ENCODE results near the gene ACE2. TPM values are rescaled to one million over a fixed set of nuclear protein-coding genes. Genes with fewer than 3 reads are reported as not detected.

Gene ACE2
- polyA plus RNA-seq, 1 donor (not counting 4 experiments of a cell fraction or from before 2014, with no cell fraction given), result 0.51 TPM

DNA sequence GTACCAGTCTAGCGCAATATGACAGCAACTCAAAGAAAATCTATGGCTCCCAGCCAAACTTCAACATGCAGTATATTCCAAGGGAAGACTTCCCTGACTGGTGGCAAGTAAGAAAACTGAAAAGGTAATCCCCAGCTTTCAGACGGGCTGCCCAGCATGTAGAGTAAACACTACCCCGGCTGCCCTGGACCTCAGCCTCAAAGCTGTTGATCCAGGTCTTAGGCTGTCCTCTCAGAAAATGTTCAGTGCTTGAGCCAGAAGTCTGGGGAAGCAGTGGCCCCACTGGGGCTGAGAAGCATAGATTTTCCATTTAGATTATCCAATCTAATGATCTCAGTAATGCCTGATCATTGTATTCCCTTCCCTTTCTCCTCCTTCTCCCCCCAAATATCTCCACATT, 78.3 kb downstream of the ACE2 start:
- no peak for FAIRE-seq
- H2AFZ ChIP-seq (ENCODE audit: control insufficient read depth, low read length), result no peak overlapping the region
- H3K9me3 ChIP-seq (ENCODE audit: control insufficient read depth, low read depth, low read length), result no peaks in the 10 kb centered on the region
- H3K9ac ChIP-seq (ENCODE audit: control insufficient read depth, extremely low read depth, insufficient read depth, low read length), result no peak overlapping the region
- TF ChIP-seq EZH2 (IDR thresholded peaks at IDR 0.05; ENCODE audit: low read length), result no peak
- TF ChIP-seq, protein P1, sequence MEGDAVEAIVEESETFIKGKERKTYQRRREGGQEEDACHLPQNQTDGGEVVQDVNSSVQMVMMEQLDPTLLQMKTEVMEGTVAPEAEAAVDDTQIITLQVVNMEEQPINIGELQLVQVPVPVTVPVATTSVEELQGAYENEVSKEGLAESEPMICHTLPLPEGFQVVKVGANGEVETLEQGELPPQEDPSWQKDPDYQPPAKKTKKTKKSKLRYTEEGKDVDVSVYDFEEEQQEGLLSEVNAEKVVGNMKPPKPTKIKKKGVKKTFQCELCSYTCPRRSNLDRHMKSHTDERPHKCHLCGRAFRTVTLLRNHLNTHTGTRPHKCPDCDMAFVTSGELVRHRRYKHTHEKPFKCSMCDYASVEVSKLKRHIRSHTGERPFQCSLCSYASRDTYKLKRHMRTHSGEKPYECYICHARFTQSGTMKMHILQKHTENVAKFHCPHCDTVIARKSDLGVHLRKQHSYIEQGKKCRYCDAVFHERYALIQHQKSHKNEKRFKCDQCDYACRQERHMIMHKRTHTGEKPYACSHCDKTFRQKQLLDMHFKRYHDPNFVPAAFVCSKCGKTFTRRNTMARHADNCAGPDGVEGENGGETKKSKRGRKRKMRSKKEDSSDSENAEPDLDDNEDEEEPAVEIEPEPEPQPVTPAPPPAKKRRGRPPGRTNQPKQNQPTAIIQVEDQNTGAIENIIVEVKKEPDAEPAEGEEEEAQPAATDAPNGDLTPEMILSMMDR (optimal IDR thresholded peaks at IDR 0.05 in 1 of 3, IDR thresholded peaks at IDR 0.05 in 1 of 3, conservative IDR thresholded peaks at IDR 0.05 in 1 of 3; ENCODE audit: extremely low read depth in 1 of 3, insufficient read depth in 2 of 3, low read length in 3 of 3), result no peak
- peaks cover 17% of the 10 kb centered on the region for H3K4me1 ChIP-seq (ENCODE audit: control insufficient read depth, extremely low read depth, insufficient read depth, low read length)
- no peak overlapping the region for H3K27ac ChIP-seq (ENCODE audit: control insufficient read depth, insufficient read depth, low read length)
- dilution Hi-C loops (cut with MboI; ENCODE audit: extremely low pct_ligation_motif_present, low sequenced_read_pairs), result no loop called here
- DNase-seq (ENCODE audit: low read depth, low spot score), result no peak
- no peaks in the 10 kb centered on the region for H4K20me1 ChIP-seq (ENCODE audit: control insufficient read depth, extremely low read depth, insufficient read depth, low read length)
- H3K36me3 ChIP-seq (ENCODE audit: control insufficient read depth in 2 of 2, extremely low read depth in 1 of 2, insufficient read depth in 2 of 2, low read length in 2 of 2), result no peaks in the 10 kb centered on the region
- H3K9me1 ChIP-seq (ENCODE audit: control insufficient read depth, extremely low read depth, insufficient read depth, low read length), result no peaks in the 10 kb centered on the region
- no peak overlapping the region for H3K4me3 ChIP-seq (ENCODE audit: control insufficient read depth in 2 of 3, extremely low read depth in 1 of 3, insufficient read depth in 2 of 3, low read depth in 1 of 3, low read length in 3 of 3)
- H3K4me2 ChIP-seq (ENCODE audit: control insufficient read depth, extremely low read depth, insufficient read depth, low read depth, low read length), result no peak overlapping the region
- H3K27me3 ChIP-seq (ENCODE audit: control insufficient read depth, extremely low read depth, insufficient read depth, low read length), result no peaks in the 10 kb centered on the region
- H3K79me2 ChIP-seq (ENCODE audit: control insufficient read depth, insufficient read depth, low read length), result no peaks in the 10 kb centered on the region

DNA sequence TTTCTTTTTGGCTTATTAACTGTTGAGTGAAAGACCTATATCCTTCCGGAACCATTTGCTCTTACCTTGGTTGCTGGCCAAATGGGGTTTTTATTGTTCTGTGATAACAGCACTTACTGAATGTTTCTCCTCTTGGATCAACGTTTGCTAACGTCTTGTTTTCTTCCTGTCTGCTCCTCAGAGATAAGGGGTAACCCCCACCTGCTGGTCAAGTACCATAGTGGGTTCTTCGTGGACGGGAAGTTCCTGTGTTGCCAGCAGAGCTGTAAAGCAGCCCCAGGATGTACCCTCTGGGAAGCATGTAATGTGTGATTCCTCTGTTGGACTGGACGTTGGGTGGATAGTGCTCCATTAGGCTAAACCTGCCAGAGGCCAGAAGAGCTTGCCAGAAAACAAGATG, 84.8 kb downstream of the ACE2 start:
- Histone ChIP-seq H3K9me3 (ENCODE audit: control insufficient read depth, low read depth, low read length) (no peaks in the 10 kb centered on the region), H3K36me3 (ENCODE audit: control insufficient read depth in 2 of 2, extremely low read depth in 1 of 2, insufficient read depth in 2 of 2, low read length in 2 of 2) (no peaks in the 10 kb centered on the region), H3K9me1 (ENCODE audit: control insufficient read depth, extremely low read depth, insufficient read depth, low read length) (no peaks in the 10 kb centered on the region), H3K4me3 (ENCODE audit: control insufficient read depth in 2 of 3, extremely low read depth in 1 of 3, insufficient read depth in 2 of 3, low read depth in 1 of 3, low read length in 3 of 3) (no peak overlapping the region), H3K4me2 (ENCODE audit: control insufficient read depth, extremely low read depth, insufficient read depth, low read depth, low read length) (no peak overlapping the region), H3K27ac (ENCODE audit: control insufficient read depth, insufficient read depth, low read length) (no peak overlapping the region), H3K4me1 (ENCODE audit: control insufficient read depth, extremely low read depth, insufficient read depth, low read length) (peaks cover 16% of the 10 kb centered on the region), H4K20me1 (ENCODE audit: control insufficient read depth, extremely low read depth, insufficient read depth, low read length) (no peaks in the 10 kb centered on the region), H3K27me3 (ENCODE audit: control insufficient read depth, extremely low read depth, insufficient read depth, low read length) (no peaks in the 10 kb centered on the region), H3K9ac (ENCODE audit: control insufficient read depth, extremely low read depth, insufficient read depth, low read length) (no peak overlapping the region), H2AFZ (ENCODE audit: control insufficient read depth, low read length) (no peak overlapping the region), H3K79me2 (ENCODE audit: control insufficient read depth, insufficient read depth, low read length) (no peaks in the 10 kb centered on the region)
- TF ChIP-seq, protein P1 (optimal IDR thresholded peaks at IDR 0.05 in 1 of 3, IDR thresholded peaks at IDR 0.05 in 1 of 3, conservative IDR thresholded peaks at IDR 0.05 in 1 of 3; ENCODE audit: extremely low read depth in 1 of 3, insufficient read depth in 2 of 3, low read length in 3 of 3), result no peak
- no peak for TF ChIP-seq EZH2 (IDR thresholded peaks at IDR 0.05; ENCODE audit: low read length)
- dilution Hi-C loops (cut with MboI; ENCODE audit: extremely low pct_ligation_motif_present, low sequenced_read_pairs), result no loop called here
- DNase-seq (ENCODE audit: low read depth, low spot score) (no peak), FAIRE-seq (no peak)
